ENCODE measurements around the gene HOOK1.

Gene HOOK1

DNA sequence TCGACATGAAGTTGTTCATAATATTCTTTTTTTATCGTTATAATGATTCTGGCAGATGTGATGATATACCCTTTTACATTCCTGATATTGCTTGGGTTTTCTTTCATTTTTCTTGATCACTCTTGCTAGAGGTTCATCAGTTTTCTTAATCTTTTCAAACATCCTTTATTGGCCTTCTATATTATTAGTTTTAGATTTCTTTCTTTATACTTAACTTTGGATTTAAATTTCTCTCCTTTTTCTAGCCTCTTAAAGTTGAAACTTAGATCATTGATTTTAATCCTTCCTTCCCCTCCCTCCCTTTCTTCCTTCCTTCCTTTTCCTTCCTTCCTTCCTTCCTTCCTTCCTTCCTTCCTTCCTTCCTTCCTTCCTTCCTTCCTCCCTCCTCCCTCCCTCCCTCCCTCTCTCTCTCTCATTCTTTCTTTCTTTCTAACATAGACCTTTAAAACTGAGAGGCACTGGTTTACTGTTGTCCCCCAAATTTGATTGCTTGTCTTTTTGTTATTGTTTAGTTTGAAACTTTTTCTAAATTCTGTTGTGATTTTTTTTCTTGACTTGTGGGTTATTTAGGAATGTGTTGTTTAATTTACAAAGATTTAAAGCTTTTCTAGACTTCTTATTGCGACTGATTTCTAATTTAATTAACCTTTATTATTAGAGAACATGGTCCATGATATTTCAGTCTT, 31.6 kb downstream of the HOOK1 start:
- TF ChIP-seq GATA2 (IDR thresholded peaks at IDR 0.05; ENCODE audit: low read depth, low read length) (no peak), GATA3 (IDR thresholded peaks at IDR 0.05; ENCODE audit: low read depth, low read length) (no peak)

- no peak for TF ChIP-seq GATA2 (IDR thresholded peaks at IDR 0.05; ENCODE audit: low read depth, low read length)
- no peak for TF ChIP-seq GATA3 (IDR thresholded peaks at IDR 0.05; ENCODE audit: low read depth, low read length)
These were observed 32.1 kb downstream of the HOOK1 start for GRCh38 chr1:59846895-59847282.

DNA sequence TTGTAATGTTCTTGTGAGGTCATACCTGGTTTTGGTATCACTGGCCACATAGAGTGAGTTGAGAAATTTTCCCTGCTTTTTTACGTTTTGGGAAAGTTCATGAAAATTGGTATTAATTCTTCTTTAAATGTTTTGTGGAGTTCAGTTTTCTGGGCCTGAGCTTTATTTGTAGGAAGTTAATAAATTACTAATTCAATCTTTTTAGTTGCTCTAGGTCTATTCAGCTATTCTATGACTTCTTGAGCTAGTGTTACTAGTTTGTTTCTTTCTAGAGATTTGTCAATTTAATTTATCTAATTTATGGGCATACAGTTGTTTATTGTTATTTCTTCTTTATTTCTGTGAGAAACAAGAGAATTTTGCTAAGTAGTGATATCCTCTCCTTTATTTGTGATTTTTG, 37.4 kb downstream of the HOOK1 start:
- TF ChIP-seq GATA2 (IDR thresholded peaks at IDR 0.05; ENCODE audit: low read depth, low read length) (no peak), GATA3 (IDR thresholded peaks at IDR 0.05; ENCODE audit: low read depth, low read length) (no peak)

DNA sequence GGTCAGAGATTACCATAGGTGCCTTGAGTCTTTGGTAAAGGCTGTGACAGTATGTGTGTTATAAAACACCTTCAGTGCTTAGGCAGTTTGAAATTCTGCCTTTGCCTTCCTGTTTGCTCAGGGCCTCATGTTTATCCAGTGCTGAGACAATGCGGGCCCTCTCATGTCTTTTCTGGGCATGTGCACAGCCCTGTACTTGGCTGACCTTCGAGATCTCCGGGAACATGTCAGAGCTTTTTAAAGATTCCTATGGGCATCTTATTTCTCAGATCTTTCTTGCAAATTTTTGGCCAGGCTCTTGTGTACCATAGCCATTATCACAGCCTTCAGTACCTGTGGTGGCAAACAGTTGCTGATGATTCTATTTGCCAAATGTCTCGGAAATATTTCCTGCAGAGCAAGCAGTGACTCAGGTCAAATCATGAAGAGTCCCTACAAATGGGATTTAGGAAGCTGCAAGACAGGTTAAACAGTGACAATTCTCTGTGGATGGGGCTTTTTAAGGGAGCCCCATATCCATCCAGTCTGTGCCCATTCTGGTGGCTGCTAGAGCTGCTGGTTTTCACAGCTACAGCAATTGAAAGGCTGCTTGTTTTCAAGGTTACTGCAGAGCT, 42.1 kb downstream of the HOOK1 start:
- TF ChIP-seq GATA2 (IDR thresholded peaks at IDR 0.05; ENCODE audit: low read depth, low read length) (no peak), GATA3 (IDR thresholded peaks at IDR 0.05; ENCODE audit: low read depth, low read length) (no peak)

DNA sequence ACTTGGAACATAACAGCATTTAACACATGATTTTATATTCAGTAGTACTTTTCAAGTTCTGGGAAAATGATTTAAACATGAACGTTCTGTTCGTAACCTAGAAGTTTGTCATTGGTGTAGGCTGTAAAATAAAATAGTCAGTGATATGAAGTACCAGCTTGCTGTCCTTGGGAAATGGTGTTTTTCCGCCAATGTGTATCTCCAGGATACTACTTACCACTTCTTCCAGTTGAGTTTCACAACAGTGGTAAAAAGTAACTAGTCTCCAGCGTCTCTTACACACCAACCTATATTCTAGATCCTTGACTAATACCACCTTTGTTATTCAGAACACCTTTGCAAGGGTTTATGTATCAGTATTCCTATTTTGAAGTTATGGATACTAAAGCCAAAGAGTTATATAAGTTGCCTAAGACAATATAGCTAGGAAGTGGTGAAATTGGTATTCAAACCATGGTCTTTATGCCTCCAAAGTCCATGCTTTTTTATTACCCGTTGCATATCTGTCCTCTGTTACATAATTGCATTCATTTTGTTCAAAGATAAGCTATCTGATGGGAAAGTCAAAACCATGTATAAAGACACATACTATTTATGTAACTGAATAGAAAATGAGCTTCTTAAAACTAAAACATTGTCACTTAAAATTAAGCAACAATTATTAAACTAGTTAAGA, 43.1 kb downstream of the HOOK1 start:
- no peak for TF ChIP-seq GATA3 (IDR thresholded peaks at IDR 0.05; ENCODE audit: low read depth, low read length)
- TF ChIP-seq GATA2 (IDR thresholded peaks at IDR 0.05; ENCODE audit: low read depth, low read length), result no peak

GRCh38 chr1:59866462-59866861, 51.7 kb downstream of the HOOK1 start:
- no peak for TF ChIP-seq GATA2 (IDR thresholded peaks at IDR 0.05; ENCODE audit: low read depth, low read length)
- TF ChIP-seq GATA3 (IDR thresholded peaks at IDR 0.05; ENCODE audit: low read depth, low read length), result no peak

- TF ChIP-seq GATA3 (IDR thresholded peaks at IDR 0.05; ENCODE audit: low read depth, low read length) (no peak), GATA2 (IDR thresholded peaks at IDR 0.05; ENCODE audit: low read depth, low read length) (no peak)
These were observed 57.0 kb downstream of the HOOK1 start for GRCh38 chr1:59871746-59872145.

DNA sequence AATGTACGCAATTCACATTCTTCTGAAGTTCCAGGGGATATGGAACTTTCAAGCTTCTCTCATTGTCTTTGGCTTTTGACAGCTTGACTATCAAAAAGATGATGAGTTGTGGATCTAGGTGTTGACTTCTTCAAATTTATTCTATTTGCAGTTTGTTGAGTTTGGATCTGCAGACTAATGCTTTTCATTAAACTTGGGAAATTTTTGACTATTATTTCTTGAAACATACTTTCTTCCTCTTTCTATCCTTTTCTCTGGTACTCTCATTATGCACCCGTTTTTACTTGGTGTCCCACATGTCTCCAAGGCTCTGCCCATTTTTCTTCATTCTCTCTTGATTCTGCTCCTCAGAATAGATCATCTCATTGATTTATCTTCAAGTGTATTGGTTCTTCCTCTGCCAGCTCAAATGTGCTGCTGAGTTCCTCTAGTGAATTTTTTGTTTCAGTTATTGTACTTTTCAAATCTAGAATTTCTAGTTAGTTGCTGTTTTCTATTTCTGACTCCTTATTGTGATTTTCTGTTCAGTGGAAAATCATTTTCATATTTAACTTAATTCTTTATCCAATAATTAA, 62.4 kb downstream of the HOOK1 start:
- no peak for TF ChIP-seq GATA2 (IDR thresholded peaks at IDR 0.05; ENCODE audit: low read depth, low read length)
- no peak for TF ChIP-seq GATA3 (IDR thresholded peaks at IDR 0.05; ENCODE audit: low read depth, low read length)

GRCh38 chr1:59878370-59878769, 63.6 kb downstream of the HOOK1 start:
- TF ChIP-seq GATA3 (IDR thresholded peaks at IDR 0.05; ENCODE audit: low read depth, low read length) (no peak), GATA2 (IDR thresholded peaks at IDR 0.05; ENCODE audit: low read depth, low read length) (no peak)

GRCh38 chr1:59879574-59879973, 64.8 kb downstream of the HOOK1 start:
- TF ChIP-seq GATA3 (IDR thresholded peaks at IDR 0.05; ENCODE audit: low read depth, low read length), result no peak
- no peak for TF ChIP-seq GATA2 (IDR thresholded peaks at IDR 0.05; ENCODE audit: low read depth, low read length)

DNA sequence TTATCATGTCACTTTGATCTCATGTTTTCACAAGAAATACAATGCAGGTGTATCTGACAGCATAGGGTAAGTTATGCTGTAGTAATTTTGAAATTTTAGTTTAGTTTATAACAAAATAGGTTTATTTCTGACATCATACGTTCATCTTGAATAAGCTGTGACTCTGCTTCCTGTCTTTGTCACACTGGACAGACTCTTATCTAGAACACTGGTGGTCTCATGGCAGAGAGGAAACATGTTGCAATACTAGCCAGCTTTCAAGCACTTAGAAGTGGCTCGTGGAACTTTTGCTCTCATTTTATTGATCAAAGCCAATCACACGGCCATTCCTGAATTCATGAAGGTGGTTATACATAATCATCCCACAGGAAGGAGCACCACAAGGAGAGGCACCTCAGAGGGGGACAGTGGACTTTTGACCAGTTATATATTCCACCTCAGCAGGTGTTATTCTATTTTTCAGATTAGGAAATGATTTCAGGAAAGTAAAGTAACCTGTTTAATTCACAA, 65.3 kb downstream of the HOOK1 start:
- TF ChIP-seq GATA3 (IDR thresholded peaks at IDR 0.05; ENCODE audit: low read depth, low read length), result no peak
- no peak for TF ChIP-seq GATA2 (IDR thresholded peaks at IDR 0.05; ENCODE audit: low read depth, low read length)

DNA sequence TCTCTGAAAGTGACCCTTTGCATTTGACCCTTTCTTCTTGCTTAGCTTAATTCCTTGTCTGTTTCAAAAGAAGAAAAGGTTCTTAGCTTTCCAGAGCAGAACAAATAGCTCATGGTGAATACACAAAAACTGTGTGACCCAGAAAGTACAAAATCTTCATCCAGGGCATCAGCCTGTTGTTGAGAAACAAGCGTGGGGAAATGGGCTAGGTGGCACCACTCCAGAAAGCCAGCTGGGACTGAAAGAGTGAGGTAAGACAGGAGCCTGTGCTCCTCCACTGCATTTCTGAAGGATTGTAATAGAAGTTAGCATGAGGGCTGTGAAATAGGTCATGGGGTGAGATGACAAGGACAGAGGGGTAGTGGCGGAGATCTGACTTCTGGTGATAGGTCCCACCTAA, 66.0 kb downstream of the HOOK1 start:
- TF ChIP-seq GATA2 (IDR thresholded peaks at IDR 0.05; ENCODE audit: low read depth, low read length), result no peak
- no peak for TF ChIP-seq GATA3 (IDR thresholded peaks at IDR 0.05; ENCODE audit: low read depth, low read length)

DNA sequence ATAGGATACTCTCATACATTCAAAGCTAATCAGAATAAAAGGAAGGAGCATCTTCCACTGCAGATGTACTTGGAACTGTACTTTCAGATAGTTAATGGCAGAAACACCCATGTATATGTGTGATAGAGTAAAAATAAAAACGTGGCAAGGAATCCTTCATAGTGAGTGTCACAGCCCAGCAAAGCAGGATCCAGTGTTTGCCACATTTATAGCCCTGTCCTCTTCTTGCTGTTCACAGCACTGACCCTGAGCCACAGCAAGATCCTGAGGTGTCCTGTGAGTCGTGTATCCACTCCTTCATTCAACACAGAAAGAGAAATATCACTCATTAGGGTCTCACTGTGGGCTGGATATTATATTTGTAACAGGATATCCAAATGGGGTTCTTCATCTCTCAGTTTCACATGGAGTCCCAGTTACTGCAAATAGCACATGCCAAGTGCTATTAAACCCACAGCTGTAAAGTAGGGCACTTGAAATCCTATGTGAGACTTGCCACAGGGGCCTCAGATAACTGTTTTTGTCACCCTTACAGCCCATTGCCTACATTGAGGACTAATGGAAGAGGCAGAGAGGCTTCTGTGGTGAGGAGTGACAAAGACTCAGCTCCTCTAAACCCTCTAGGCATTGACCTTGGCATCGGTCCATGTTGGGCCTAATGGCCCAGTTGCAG, 70.5 kb downstream of the HOOK1 start:
- TF ChIP-seq GATA3 (IDR thresholded peaks at IDR 0.05; ENCODE audit: low read depth, low read length) (no peak), GATA2 (IDR thresholded peaks at IDR 0.05; ENCODE audit: low read depth, low read length) (no peak)
